Astrocyte (in vitro differentiated cells and primary cell): ENCODE measurements around the gene CRNKL1. TPM values are rescaled to one million over a fixed set of nuclear protein-coding genes. Genes with fewer than 3 reads are reported as not detected.

ENCODE experiments used
- DNase-seq: peaks from one replicate; pipeline ENCODE4 v3.0.0-alpha.2; 2010; ENCODE audit warnings: low read depth
- FAIRE-seq: peaks from 2 replicates; lab custom pipeline; 2011; peaks lifted over from hg19 to GRCh38; lab: Jason Lieb, UNC
- H2AFZ ChIP-seq: 2 replicates; pipeline ENCODE4 v1.6.0; 2012; ENCODE audit warnings: low read depth, low read length, inconsistent platforms
- H3K27ac ChIP-seq: 2 replicates; pipeline ENCODE4 v1.5.1; 2011; ENCODE audit warnings: low read depth, low read length, inconsistent platforms
- H3K27me3 ChIP-seq: 2 replicates; pipeline ENCODE4 v1.6.0; 2011; ENCODE audit warnings: low read length, inconsistent platforms; ENCODE audit not compliant: insufficient read depth
- H3K36me3 ChIP-seq: 2 replicates; pipeline ENCODE4 v1.5.1; 2011; ENCODE audit warnings: low read length, inconsistent platforms; ENCODE audit not compliant: insufficient read depth
- H3K4me1 ChIP-seq: 2 replicates; pipeline ENCODE4 v1.5.1; 2011; ENCODE audit warnings: low read length, inconsistent platforms; ENCODE audit not compliant: insufficient read depth
- H3K4me2 ChIP-seq: 2 replicates; pipeline ENCODE4 v1.6.0; 2012; ENCODE audit warnings: low read length, inconsistent platforms
- H3K4me3 ChIP-seq: 2 replicates; pipeline ENCODE4 v1.5.1; 2011; ENCODE audit warnings: low read depth, mild to moderate bottlenecking, low read length, inconsistent platforms; ENCODE audit not compliant: insufficient read depth
- H3K79me2 ChIP-seq: 2 replicates; pipeline ENCODE4 v1.6.0; 2012; ENCODE audit warnings: mild to moderate bottlenecking, low read length, inconsistent platforms; ENCODE audit not compliant: insufficient read depth
- H3K9ac ChIP-seq: 2 replicates; pipeline ENCODE4 v1.6.0; 2012; ENCODE audit warnings: mild to moderate bottlenecking, low read length, inconsistent platforms
- H3K9me3 ChIP-seq: 2 replicates; pipeline ENCODE4 v1.5.1; 2012; ENCODE audit warnings: low read depth, mild to moderate bottlenecking, low read length, inconsistent platforms; ENCODE audit not compliant: insufficient read depth
- H4K20me1 ChIP-seq: 2 replicates; pipeline ENCODE4 v1.6.0; 2012; ENCODE audit warnings: low read length, inconsistent platforms; ENCODE audit not compliant: insufficient read depth
- H3K27ac Mint-ChIP-seq: one replicate; pipeline ENCODE4 v1.8.0; 2021; ENCODE audit warnings: mild to moderate bottlenecking, mixed read lengths; ENCODE audit not compliant: unreplicated experiment
- H3K27me3 Mint-ChIP-seq: one replicate; pipeline ENCODE4 v1.8.0; 2021; ENCODE audit warnings: low read depth, mixed read lengths; ENCODE audit not compliant: unreplicated experiment
- H3K36me3 Mint-ChIP-seq: one replicate; pipeline ENCODE4 v1.8.0; 2021; ENCODE audit warnings: low read depth, mixed read lengths; ENCODE audit not compliant: unreplicated experiment
- H3K4me1 Mint-ChIP-seq: one replicate; pipeline ENCODE4 v1.8.0; 2021; ENCODE audit warnings: low read depth, mixed read lengths; ENCODE audit not compliant: unreplicated experiment
- H3K4me3 Mint-ChIP-seq: one replicate; pipeline ENCODE4 v1.8.0; 2021; ENCODE audit warnings: mild to moderate bottlenecking, moderate library complexity, mixed read lengths; ENCODE audit not compliant: unreplicated experiment
- H3K9me3 Mint-ChIP-seq: one replicate; pipeline ENCODE4 v1.8.0; 2021; ENCODE audit warnings: mild to moderate bottlenecking, mixed read lengths; ENCODE audit not compliant: unreplicated experiment
- CTCF ChIP-seq: IDR thresholded peaks from 2 replicates; pipeline ENCODE4 v1.5.1; 2011; ENCODE audit warnings: low read depth, mild to moderate bottlenecking, inconsistent platforms, low read length, moderate library complexity; ENCODE audit not compliant: insufficient read depth
- EZH2 ChIP-seq: IDR thresholded peaks from 2 replicates; pipeline ENCODE4 v1.6.1; 2012; ENCODE audit warnings: mild to moderate bottlenecking, low read length, inconsistent platforms; ENCODE audit not compliant: insufficient read depth
- total RNA-seq: library from RNA; stranded (reverse); gene quantifications from 2 replicates; pipeline ENCODE4 v1.2.1, GENCODE V29; 2021

CRNKL1 gene
- total RNA-seq, 1 donor from 2014 or later = 20.2 TPM

GRCh38 chr20:19987046-19987445 lies 65.2 kb downstream of the CRNKL1 start:
- no peak for FAIRE-seq

GRCh38 chr20:19986419-19986818 lies 65.8 kb downstream of the CRNKL1 start:
- H3K4me2 ChIP-seq = peak overlapping the region; percentile 24
- FAIRE-seq = no peak

More at GRCh38 chr20:19987046-19987445, 65.2 kb downstream of the CRNKL1 start:
- Histone ChIP-seq H3K36me3 (peaks cover 4% of the 10 kb centered on the region), H3K79me2 (peaks cover 97% of the 10 kb centered on the region), H3K27ac (no peak overlapping the region), H3K4me2 (no peak overlapping the region), H3K9me3 (no peaks in the 10 kb centered on the region), H3K4me3 (no peak overlapping the region), H2AFZ (no peak overlapping the region), H3K27me3 (no peaks in the 10 kb centered on the region), H3K4me1 (peaks cover 45% of the 10 kb centered on the region), H3K9ac (no peak overlapping the region), H4K20me1 (peaks cover 37% of the 10 kb centered on the region)
- Mint-ChIP-seq H3K9me3 (no peaks in the 10 kb centered on the region), H3K4me1 (peaks cover 18% of the 10 kb centered on the region), H3K4me3 (no peak overlapping the region), H3K27me3 (no peaks in the 10 kb centered on the region), H3K27ac (no peak overlapping the region), H3K36me3 (peaks cover 3% of the 10 kb centered on the region)
- TF ChIP-seq EZH2 (no peak), CTCF (no peak)
- no peak for DNase-seq

More at GRCh38 chr20:19986419-19986818, 65.8 kb downstream of the CRNKL1 start:
- peaks cover 4% of the 10 kb centered on the region for H3K36me3 ChIP-seq
- Mint-ChIP-seq H3K9me3 (no peaks in the 10 kb centered on the region), H3K27me3 (no peaks in the 10 kb centered on the region), H3K36me3 (peaks cover 5% of the 10 kb centered on the region), H3K27ac (no peak overlapping the region), H3K4me3 (no peak overlapping the region), H3K4me1 (peaks cover 12% of the 10 kb centered on the region)
- H3K4me3 ChIP-seq = no peak overlapping the region
- H3K27me3 ChIP-seq = no peaks in the 10 kb centered on the region
- peaks cover 39% of the 10 kb centered on the region for H3K4me1 ChIP-seq
- H4K20me1 ChIP-seq = peaks cover 43% of the 10 kb centered on the region
- no peaks in the 10 kb centered on the region for H3K9me3 ChIP-seq
- H3K9ac ChIP-seq = no peak overlapping the region
- H3K79me2 ChIP-seq = peaks cover 98% of the 10 kb centered on the region
- no peak overlapping the region for H3K27ac ChIP-seq
- DNase-seq = peak; percentile 63
- TF ChIP-seq CTCF = no peak
- H2AFZ ChIP-seq = no peak overlapping the region

Other genes starting within 250 kb of the CRNKL1 start
- gene NAA20, start 35.1 kb downstream of the CRNKL1 start, total RNA-seq = 61.5 and 73.0 TPM in 2 replicates
- not detected in 2 replicates for gene CFAP61, start 66 bp upstream of the CRNKL1 start, total RNA-seq